ENCODE data around the gene SERGEF.

GRCh38 chr11:17948296-17948695, 64.6 kb downstream of the SERGEF start:
- TF ChIP-seq CTCF (IDR thresholded peaks at IDR 0.05; ENCODE audit: low read depth, low read length, missing input control), result no peak
- TF ChIP-seq MAX (IDR thresholded peaks at IDR 0.05), result no peak
